HG02610 (cell line): ENCODE results near the gene RARRES2.
"Not testable (repeated sequence)": the region's sequence is repeated elsewhere in the genome, so short reads cannot be mapped to it uniquely, and the experiment has no call there.

Experiments used
- ATAC-seq: cut with Tn5 transposase; IDR thresholded peaks from one replicate; pipeline ENCODE4 v1.9.1; 2021; ENCODE audit warnings: mild to moderate bottlenecking, moderate library complexity; ENCODE audit not compliant: unreplicated experiment

Gene RARRES2

DNA sequence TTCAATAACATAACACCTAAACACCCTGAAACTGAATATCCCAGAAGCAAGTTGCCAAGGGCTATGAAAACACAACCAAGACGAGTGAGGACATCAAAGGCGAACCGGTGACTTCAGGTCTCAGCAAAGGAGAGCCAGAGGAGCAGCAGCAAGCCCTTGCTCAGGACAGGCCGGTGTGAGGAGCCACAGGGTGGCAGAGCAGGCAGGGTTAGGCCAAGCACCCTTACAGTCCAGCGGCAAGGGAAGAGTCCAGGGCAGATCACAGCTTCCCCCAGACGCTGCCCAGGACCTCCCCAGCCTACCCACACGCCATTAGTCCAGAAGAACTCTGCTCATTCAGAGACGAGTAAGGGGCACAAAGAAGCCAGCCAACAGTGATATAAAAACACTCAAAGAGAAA lies 45.8 kb downstream of the RARRES2 start:
- ATAC-seq = not testable (repeated sequence)

DNA sequence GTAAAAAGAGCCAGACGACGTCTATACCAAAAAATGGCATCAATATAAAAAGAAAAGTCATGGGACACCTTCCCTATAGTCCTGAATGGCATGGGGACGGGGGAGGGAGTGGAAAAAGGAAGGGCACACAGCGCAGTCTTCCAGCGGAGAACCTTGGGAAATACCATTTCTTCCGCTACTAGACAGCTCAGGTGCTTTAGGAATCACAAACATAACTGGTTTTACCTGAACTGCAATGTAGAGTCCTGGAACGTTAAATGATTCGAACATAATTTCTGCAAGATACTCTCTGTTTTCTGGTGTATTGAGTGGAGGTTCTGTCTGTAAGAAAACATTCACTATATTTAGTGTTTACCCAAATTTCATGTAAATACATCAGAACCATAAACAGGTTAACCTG lies 46.4 kb downstream of the RARRES2 start:
- ATAC-seq = not testable (repeated sequence)

DNA sequence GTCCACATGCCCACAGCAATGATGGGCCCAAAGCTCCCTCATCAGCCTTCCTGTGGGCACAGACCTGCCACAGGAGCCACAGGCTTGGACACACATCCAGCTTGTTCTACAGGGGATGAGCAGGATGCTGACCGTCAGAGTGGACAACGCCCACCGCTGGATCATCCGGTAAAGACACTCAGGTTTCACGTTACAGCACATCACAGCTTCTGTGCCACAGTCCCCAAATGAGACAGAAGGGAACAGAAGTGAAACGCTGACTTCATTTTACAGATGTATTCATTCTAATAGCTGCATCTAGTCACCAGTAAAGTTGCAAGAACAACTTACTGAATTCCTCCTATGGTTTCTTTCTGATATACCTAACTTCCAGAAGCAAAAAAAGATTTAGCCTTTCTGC lies 51.1 kb downstream of the RARRES2 start:
- ATAC-seq = not testable (repeated sequence)

DNA sequence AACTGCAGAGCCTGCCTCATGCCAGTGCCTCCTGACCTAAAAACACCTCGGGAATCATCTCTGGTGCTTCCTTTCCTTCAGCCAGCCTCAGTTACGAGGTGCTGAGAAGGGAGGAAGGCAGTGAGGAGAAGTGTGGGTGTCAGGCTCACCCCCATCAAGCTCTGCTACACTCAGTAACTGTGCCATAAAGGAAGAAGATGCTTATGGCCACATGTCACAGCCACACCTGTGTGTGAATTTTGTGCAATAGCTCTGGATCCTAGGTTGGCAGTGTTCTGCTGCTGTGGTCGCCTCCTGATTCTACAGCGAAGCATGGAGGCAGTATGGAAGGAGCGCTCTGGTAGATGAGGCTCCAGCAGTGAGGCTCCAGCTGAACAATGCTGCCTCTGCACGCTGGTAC lies 52.6 kb downstream of the RARRES2 start:
- ATAC-seq = not testable (repeated sequence)
